H1 (cell line): ENCODE results near the gene PRKAR1B. TPM values are rescaled to one million over a fixed set of nuclear protein-coding genes. Genes with fewer than 3 reads are reported as not detected.

Source experiments
- CTCF ChIA-PET: fragments of 300-600 bp; sonication (Branson Sonifier 250); formaldehyde crosslinking; loops from one replicate; lab custom pipeline; 2021; ENCODE audit not compliant: partially characterized antibody; lab: Charles Lee
- POLR2A ChIA-PET: fragments of 300-600 bp; sonication (Branson Sonifier 250); formaldehyde crosslinking; loops from one replicate; lab custom pipeline; 2021; ENCODE audit warnings: inconsistent platforms; ENCODE audit not compliant: partially characterized antibody; lab: Charles Lee
- DNase-seq, 2 experiments: peaks; one replicate each; pipeline versions ENCODE4 v3.0.0 to v3.0.0-alpha.2; 2010 to 2022; ENCODE audit warnings: low spot score in 2 of 2, low read depth in 1 of 2, mixed read lengths in 1 of 2
- FAIRE-seq: peaks from 2 replicates; lab custom pipeline; 2011; peaks lifted over from hg19 to GRCh38; lab: Jason Lieb, UNC
- H2AFZ ChIP-seq: 2 replicates; pipeline ENCODE4 v1.8.1; 2012; ENCODE audit warnings: low read length, inconsistent platforms
- H2AK5ac ChIP-seq: 2 replicates; pipeline ENCODE4 v1.6.1; 2013; ENCODE audit warnings: low read depth, low read length
- H2BK120ac ChIP-seq: replicated peaks from 2 replicates; pipeline ENCODE3; 2013; ENCODE audit warnings: low read depth, low read length, inconsistent platforms
- H2BK12ac ChIP-seq: 2 replicates; pipeline ENCODE4 v1.6.1; 2013; ENCODE audit warnings: low read depth, low read length
- H2BK15ac ChIP-seq: 2 replicates; pipeline ENCODE4 v1.6.1; 2013; ENCODE audit warnings: low read length
- H2BK20ac ChIP-seq: 2 replicates; pipeline ENCODE4 v1.6.1; 2013; ENCODE audit warnings: low read length
- H2BK5ac ChIP-seq: 2 replicates; pipeline ENCODE4 v1.6.1; 2013; ENCODE audit warnings: low read depth, low read length
- H3K14ac ChIP-seq: 2 replicates; pipeline ENCODE4 v1.6.1; 2013; ENCODE audit warnings: inconsistent platforms; ENCODE audit not compliant: insufficient read length
- H3K18ac ChIP-seq: 2 replicates; pipeline ENCODE4 v1.6.1; 2013; ENCODE audit warnings: low read length; ENCODE audit errors: extremely low read depth
- H3K23ac ChIP-seq: 2 replicates; pipeline ENCODE4 v1.6.1; 2013; ENCODE audit warnings: inconsistent platforms; ENCODE audit not compliant: insufficient read length
- H3K23me2 ChIP-seq: 2 replicates; pipeline ENCODE4 v1.6.1; 2013; ENCODE audit warnings: low read depth, low read length
- H3K27ac ChIP-seq: 2 replicates; pipeline ENCODE4 v1.6.1; 2011; ENCODE audit warnings: low read depth, low read length, inconsistent platforms
- H3K27me3 ChIP-seq, 4 experiments: replicated peaks in 1 of 4; 1 replicate in 1 of 4; 2 replicates in 3 of 4; pipeline versions ENCODE4 v1.6.1 to v1.8.1; 2011 to 2013; ENCODE audit warnings: low read length in 3 of 4, mild to moderate bottlenecking in 3 of 4, inconsistent platforms in 2 of 4, mixed read lengths in 2 of 4, moderate library complexity in 1 of 4; ENCODE audit not compliant: control insufficient read depth in 3 of 4, insufficient read depth in 3 of 4; ENCODE audit errors: extremely low read depth in 1 of 4
- H3K36me3 ChIP-seq, 4 experiments: 2 replicates each; pipeline versions ENCODE4 v1.6.1 to v1.8.1; 2011 to 2013; ENCODE audit warnings: mild to moderate bottlenecking in 4 of 4, low read length in 3 of 4, moderate library complexity in 2 of 4, control low read depth in 1 of 4, inconsistent platforms in 1 of 4; ENCODE audit not compliant: insufficient read depth in 4 of 4, control insufficient read depth in 2 of 4
- H3K4ac ChIP-seq: replicated peaks from 2 replicates; pipeline ENCODE3; 2013; ENCODE audit warnings: low read length, low read depth, mixed read lengths, inconsistent platforms; ENCODE audit not compliant: insufficient read length
- H3K4me1 ChIP-seq, 4 experiments: replicated peaks in 1 of 4; 1 replicate in 1 of 4; 2 replicates in 3 of 4; pipeline versions ENCODE4 v1.6.1 to v1.8.1; 2011 to 2013; ENCODE audit warnings: low read length in 3 of 4, inconsistent platforms in 2 of 4, mixed read lengths in 1 of 4; ENCODE audit not compliant: insufficient read depth in 4 of 4, control insufficient read depth in 3 of 4
- H3K4me2 ChIP-seq, 2 experiments: 2 replicates each; pipeline versions ENCODE4 v1.6.1 to v1.8.1; 2011 to 2013; ENCODE audit warnings: low read depth in 2 of 2, low read length in 2 of 2, control low read depth in 1 of 2, inconsistent platforms in 1 of 2, mild to moderate bottlenecking in 1 of 2; ENCODE audit not compliant: insufficient read depth in 1 of 2
- H3K4me3 ChIP-seq, 4 experiments: fragments of 200-600, 300-600 bp in 1 of 4; sonication (generic), shearing (Covaris generic), sonication (Bioruptor Twin) in 1 of 4; 2 replicates each; pipeline versions ENCODE4 v1.5.1 to v1.8.1; 2011 to 2016; ENCODE audit warnings: low read length in 4 of 4, low read depth in 3 of 4, control low read depth in 2 of 4, inconsistent platforms in 2 of 4, mild to moderate bottlenecking in 2 of 4, mixed read lengths in 1 of 4, moderate library complexity in 1 of 4; ENCODE audit not compliant: insufficient read depth in 2 of 4; ENCODE audit errors: extremely low read depth in 1 of 4
- H3K56ac ChIP-seq: replicated peaks from 2 replicates; pipeline ENCODE3; 2013; ENCODE audit warnings: low read depth, mild to moderate bottlenecking, mixed read lengths, low read length, inconsistent platforms; ENCODE audit not compliant: insufficient read length
- H3K79me1 ChIP-seq: 2 replicates; pipeline ENCODE4 v1.6.1; 2013; ENCODE audit warnings: low read depth, low read length, control low read depth
- H3K79me2 ChIP-seq, 2 experiments: 2 replicates each; pipeline versions ENCODE4 v1.6.1 to v1.8.1; 2012 to 2013; ENCODE audit warnings: low read length in 2 of 2, mild to moderate bottlenecking in 2 of 2, inconsistent platforms in 1 of 2; ENCODE audit not compliant: insufficient read depth in 2 of 2, control insufficient read depth in 1 of 2
- H3K9ac ChIP-seq, 4 experiments: replicated peaks in 1 of 4; 1 replicate in 1 of 4; 2 replicates in 3 of 4; pipeline versions ENCODE4 v1.6.1 to v1.8.1; 2011 to 2013; ENCODE audit warnings: low read depth in 3 of 4, low read length in 3 of 4, control low read depth in 2 of 4, mild to moderate bottlenecking in 2 of 4, moderate library complexity in 2 of 4, inconsistent platforms in 1 of 4; ENCODE audit errors: extremely low read depth in 1 of 4
- H3K9me3 ChIP-seq, 2 experiments: 2 replicates each; pipeline versions ENCODE4 v1.6.1 to v1.8.1; 2012 to 2013; ENCODE audit warnings: mild to moderate bottlenecking in 2 of 2, moderate library complexity in 2 of 2, control low read depth in 1 of 2, inconsistent platforms in 1 of 2, low read depth in 1 of 2, low read length in 1 of 2, mixed read lengths in 1 of 2; ENCODE audit not compliant: insufficient read depth in 2 of 2
- H4K20me1 ChIP-seq, 2 experiments: replicated peaks in 1 of 2; 2 replicates each; pipeline versions ENCODE3 to v1.8.1; 2011 to 2013; ENCODE audit warnings: inconsistent platforms in 2 of 2, low read length in 2 of 2, mild to moderate bottlenecking in 1 of 2; ENCODE audit not compliant: insufficient read depth in 2 of 2, control insufficient read depth in 1 of 2
- H4K5ac ChIP-seq: 2 replicates; pipeline ENCODE4 v1.6.1; 2013; ENCODE audit warnings: low read length, low read depth, mixed read lengths, inconsistent platforms; ENCODE audit not compliant: insufficient read length
- H4K8ac ChIP-seq: 2 replicates; pipeline ENCODE4 v1.8.0; 2013; ENCODE audit warnings: mild to moderate bottlenecking, moderate library complexity, low read length, inconsistent platforms; ENCODE audit not compliant: insufficient read depth; ENCODE audit errors: extremely low read depth
- H4K91ac ChIP-seq: replicated peaks from 2 replicates; pipeline ENCODE3; 2013; ENCODE audit warnings: low read length, mixed read lengths, inconsistent platforms; ENCODE audit not compliant: insufficient read length
- CBX8 ChIP-seq: fragments of 300-800, 300-1000 bp; sonication (generic); IDR thresholded peaks from 2 replicates; pipeline ENCODE4 v1.7.1; 2016; ENCODE audit warnings: low read depth, low read length, borderline replicate concordance
- GABPA ChIP-seq: IDR thresholded peaks from 2 replicates; pipeline ENCODE4 v1.6.1; 2011; ENCODE audit warnings: mild to moderate bottlenecking, low read length, moderate library complexity, borderline replicate concordance; ENCODE audit not compliant: insufficient read depth
- RNF2 ChIP-seq: fragments of 200-900, 300-1000 bp; sonication (generic); IDR thresholded peaks from 2 replicates; pipeline ENCODE4 v1.7.1; 2016; ENCODE audit warnings: borderline replicate concordance, low read depth, mild to moderate bottlenecking, antibody characterized with exemption, low read length; ENCODE audit not compliant: poor library complexity, severe bottlenecking; ENCODE audit errors: missing control alignments
- SP2 ChIP-seq: IDR thresholded peaks from 2 replicates; pipeline ENCODE4 v1.6.1; 2012; ENCODE audit warnings: mild to moderate bottlenecking, low read length, inconsistent platforms
- WGBS, 2 experiments: shearing (Covaris generic) in 1 of 2; methylation state at CpG; one replicate each; pipeline versions ENCODE4 v1.1.6 to v1.1.7; 2013 to 2015; ENCODE audit warnings: low lambda C conversion rate in 2 of 2, mixed read lengths in 2 of 2, inconsistent platforms in 1 of 2, low coverage in 1 of 2, missing lambda C conversion rate in 1 of 2; ENCODE audit not compliant: insufficient replicate concordance in 2 of 2, insufficient coverage in 1 of 2, insufficient read length in 1 of 2; ENCODE audit errors: extremely low coverage in 1 of 2, missing lambda C conversion rate in 1 of 2; 5-methylcytosine and 5-hydroxymethylcytosine counted together
- polyA plus RNA-seq, 7 experiments: library from polyadenylated mRNA; depleted of rRNA in 3 of 7; stranded (reverse) in 5 of 7; unstranded in 2 of 7; fragments of >200 nt in 5 of 7; fragments of 200-250 nt in 2 of 7; gene quantifications; 1 replicate in 5 of 7; 2 replicates in 1 of 7; 4 replicates in 1 of 7; pipeline versions ENCODE4 v1.2.1 to v1.2.3, GENCODE V29; 2011 to 2013; ENCODE audit warnings: missing spikeins in 2 of 7, mixed read lengths in 2 of 7
- total RNA-seq: library from RNA; stranded (reverse); fragmentation: NEBNext Ultra II Directional; extraction: Animal tissue kit (Norgen Biotek cat#: 25700); gene quantifications from 2 replicates; pipeline ENCODE4 v1.2.1, GENCODE V29; 2021
- TF ChIP-seq, protein P1 (sequence below): IDR thresholded peaks from 2 replicates; pipeline ENCODE4 v1.6.1; 2012; ENCODE audit warnings: inconsistent platforms
- TF ChIP-seq, protein P2 (sequence below): IDR thresholded peaks from 2 replicates; pipeline ENCODE4 v1.6.1; 2011; ENCODE audit warnings: low read length, improper control_type of control experiment

The PRKAR1B gene
- total and polyA plus RNA-seq, 2 of the 8 experiments (the other 6 are each of a cell fraction or from before 2014, with no cell fraction given) = 12.3 to 55.7 TPM

DNA sequence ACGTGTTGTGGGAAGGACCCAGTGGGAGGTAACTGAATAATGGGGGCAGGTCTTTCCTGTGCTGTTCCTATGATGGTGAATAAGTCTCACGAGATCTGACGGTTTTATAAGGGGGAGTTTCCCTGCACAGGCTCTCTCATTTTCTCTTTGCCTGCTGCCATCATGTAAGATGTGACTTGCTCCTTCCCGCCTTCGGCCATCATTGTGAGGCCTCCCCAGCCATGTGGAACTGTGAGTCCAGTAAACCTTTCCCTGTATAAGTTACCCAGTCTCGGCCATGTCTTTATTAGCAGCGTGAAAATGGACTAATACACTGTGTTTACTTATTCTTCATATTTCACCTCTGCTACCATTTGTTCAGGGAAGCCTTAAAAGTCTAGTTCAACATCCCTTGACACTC lies 2.8 kb downstream of the PRKAR1B start:
- Histone ChIP-seq H4K5ac (no peak overlapping the region), H2AFZ (no peak overlapping the region), H3K79me2 (peaks cover 10 to 64% of the 10 kb centered on the region in 2 experiments), H3K4me1 (peaks cover 0 to 12% (median 5%) of the 10 kb centered on the region in 4 experiments; a peak in 5 of 7 replicates), H4K20me1 (peaks cover 0 to 2% of the 10 kb centered on the region in 2 experiments), H3K18ac (no peak overlapping the region), H2BK12ac (no peak overlapping the region), H3K23ac (no peak overlapping the region), H3K36me3 (peaks cover 0 to 35% (median 11%) of the 10 kb centered on the region in 4 experiments; a peak in 7 of 8 replicates), H4K91ac (no peak overlapping the region), H3K56ac (no peak overlapping the region), H2BK15ac (no peak overlapping the region), H3K4ac (no peak overlapping the region), H2AK5ac (no peak overlapping the region), H2BK20ac (no peak overlapping the region), H2BK120ac (no peak overlapping the region), H3K4me3 (no peak overlapping the region), H3K79me1 (peaks cover 19% of the 10 kb centered on the region), H4K8ac (no peak overlapping the region), H3K14ac (no peak overlapping the region), H3K4me2 (no peak overlapping the region), H3K9ac (no peak overlapping the region), H2BK5ac (no peak overlapping the region), H3K9me3 (peaks cover 25 to 35% of the 10 kb centered on the region in 2 experiments), H3K27me3 (no peaks in the 10 kb centered on the region), H3K27ac (no peak overlapping the region), H3K23me2 (peaks cover 3% of the 10 kb centered on the region; the same call in 1 of the 2 replicates)
- ChIA-PET CTCF (interaction anchor here (0.7 kb wide), 1 partner anchor 392 kb away, joined by 3 read pairs; no protein-coding TSS in a partner anchor), POLR2A (no interaction called here)
- FAIRE-seq = no peak
- no peak for TF ChIP-seq SP2
- no peak for TF ChIP-seq RNF2
- TF ChIP-seq, protein P1, sequence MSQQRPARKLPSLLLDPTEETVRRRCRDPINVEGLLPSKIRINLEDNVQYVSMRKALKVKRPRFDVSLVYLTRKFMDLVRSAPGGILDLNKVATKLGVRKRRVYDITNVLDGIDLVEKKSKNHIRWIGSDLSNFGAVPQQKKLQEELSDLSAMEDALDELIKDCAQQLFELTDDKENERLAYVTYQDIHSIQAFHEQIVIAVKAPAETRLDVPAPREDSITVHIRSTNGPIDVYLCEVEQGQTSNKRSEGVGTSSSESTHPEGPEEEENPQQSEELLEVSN = peak; percentile 52; the same call in 1 of the 2 replicates
- TF ChIP-seq, protein P2, sequence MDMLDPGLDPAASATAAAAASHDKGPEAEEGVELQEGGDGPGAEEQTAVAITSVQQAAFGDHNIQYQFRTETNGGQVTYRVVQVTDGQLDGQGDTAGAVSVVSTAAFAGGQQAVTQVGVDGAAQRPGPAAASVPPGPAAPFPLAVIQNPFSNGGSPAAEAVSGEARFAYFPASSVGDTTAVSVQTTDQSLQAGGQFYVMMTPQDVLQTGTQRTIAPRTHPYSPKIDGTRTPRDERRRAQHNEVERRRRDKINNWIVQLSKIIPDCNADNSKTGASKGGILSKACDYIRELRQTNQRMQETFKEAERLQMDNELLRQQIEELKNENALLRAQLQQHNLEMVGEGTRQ = no peak
- TF ChIP-seq CBX8 = no peak
- TF ChIP-seq GABPA = no peak
- no peak for DNase-seq
- WGBS, 2 experiments = 95% methylated on average over 7 of the region's 7 CpGs; no CpG with 5 or more reads in 1 of the 2 experiments
